NCI-H1092 (cell line): ENCODE data around the gene GRID1.

Source experiments
- DNase-seq: peaks from one replicate; lab custom pipeline; 2025; lab: John Stamatoyannopoulos, UW

The GRID1 gene

GRCh38 chr10:86209726-86210125, 156.9 kb downstream of the GRID1 start:
- no peak for DNase-seq

GRCh38 chr10:86207226-86207625, 159.4 kb downstream of the GRID1 start:
- DNase-seq = no peak

- no peak for DNase-seq
These were observed 160.4 kb downstream of the GRID1 start for GRCh38 chr10:86206240-86206579.

GRCh38 chr10:86205306-86206239, 161.0 kb downstream of the GRID1 start:
- no peak for DNase-seq

GRCh38 chr10:86204421-86205305, 161.9 kb downstream of the GRID1 start:
- DNase-seq = no peak

- DNase-seq = no peak
These were observed 163.3 kb downstream of the GRID1 start for GRCh38 chr10:86203162-86203905.

GRCh38 chr10:86202226-86202735, 164.3 kb downstream of the GRID1 start:
- DNase-seq = no peak

GRCh38 chr10:86200867-86201266, 165.7 kb downstream of the GRID1 start:
- DNase-seq = no peak

GRCh38 chr10:86200269-86200668, 166.3 kb downstream of the GRID1 start:
- DNase-seq = no peak

- DNase-seq = no peak
These were observed 167.6 kb downstream of the GRID1 start for GRCh38 chr10:86199041-86199440.

GRCh38 chr10:86198271-86198670, 168.3 kb downstream of the GRID1 start:
- no peak for DNase-seq

GRCh38 chr10:86197166-86197790, 169.3 kb downstream of the GRID1 start:
- DNase-seq = no peak

GRCh38 chr10:86195521-86196157, 171.0 kb downstream of the GRID1 start:
- DNase-seq = no peak

GRCh38 chr10:86194684-86195083, 171.9 kb downstream of the GRID1 start:
- no peak for DNase-seq

GRCh38 chr10:86193841-86194240, 172.8 kb downstream of the GRID1 start:
- no peak for DNase-seq

- no peak for DNase-seq
These were observed 173.9 kb downstream of the GRID1 start for GRCh38 chr10:86192691-86193090.

- DNase-seq = no peak
These were observed 174.4 kb downstream of the GRID1 start for GRCh38 chr10:86192147-86192546.

- no peak for DNase-seq
These were observed 174.9 kb downstream of the GRID1 start for GRCh38 chr10:86191686-86192085.

- no peak for DNase-seq
These were observed 175.4 kb downstream of the GRID1 start for GRCh38 chr10:86191166-86191565.

- DNase-seq = no peak
These were observed 176.3 kb downstream of the GRID1 start for GRCh38 chr10:86190291-86190690.

- DNase-seq = no peak
These were observed 176.7 kb downstream of the GRID1 start for GRCh38 chr10:86189891-86190290.
